HUES6 (cell line): ENCODE results near the gene TRERF1.
A peak's percentile ranks its signal among the peaks of the same experiment; 100 is the strongest.

ENCODE experiments used
- H3K27ac ChIP-seq: 2 replicates; pipeline ENCODE4 v1.7.0; 2013; ENCODE audit warnings: low read depth, mild to moderate bottlenecking, low read length, inconsistent platforms
- H3K27me3 ChIP-seq: 2 replicates; pipeline ENCODE4 v1.6.1; 2013; ENCODE audit warnings: low read length; ENCODE audit not compliant: control insufficient read depth, insufficient read depth
- H3K36me3 ChIP-seq: 2 replicates; pipeline ENCODE4 v1.6.1; 2013; ENCODE audit warnings: low read length; ENCODE audit not compliant: control insufficient read depth, insufficient read depth
- H3K4me1 ChIP-seq: 2 replicates; pipeline ENCODE4 v1.6.1; 2013; ENCODE audit warnings: low read length; ENCODE audit not compliant: control insufficient read depth, insufficient read depth
- H3K4me3 ChIP-seq: 2 replicates; pipeline ENCODE4 v1.5.1; 2013; ENCODE audit warnings: low read depth, low read length
- H3K9ac ChIP-seq: one replicate; pipeline ENCODE4 v1.6.1; 2013; ENCODE audit warnings: mild to moderate bottlenecking, low read length
- H3K9me3 ChIP-seq: 2 replicates; pipeline ENCODE4 v1.6.1; 2013; ENCODE audit warnings: low read depth, low read length; ENCODE audit not compliant: control insufficient read depth, insufficient read depth

Gene TRERF1

GRCh38 chr6:42259841-42260395 is 191.8 kb downstream of the TRERF1 start:
- Histone ChIP-seq H3K4me3 (no peak overlapping the region), H3K27me3 (no peaks in the 10 kb centered on the region)

GRCh38 chr6:42259286-42259685 is 192.4 kb downstream of the TRERF1 start:
- Histone ChIP-seq H3K9me3 (no peaks in the 10 kb centered on the region), H3K36me3 (peaks cover 25% of the 10 kb centered on the region), H3K4me3 (no peak overlapping the region), H3K9ac (no peak overlapping the region), H3K27ac (no peak overlapping the region), H3K4me1 (peaks cover 44% of the 10 kb centered on the region), H3K27me3 (no peaks in the 10 kb centered on the region)

More at GRCh38 chr6:42259841-42260395, 191.8 kb downstream of the TRERF1 start:
- H3K27ac ChIP-seq, result no peak overlapping the region
- no peaks in the 10 kb centered on the region for H3K9me3 ChIP-seq
- H3K36me3 ChIP-seq, result peaks cover 19% of the 10 kb centered on the region
- H3K4me1 ChIP-seq, result peaks cover 44% of the 10 kb centered on the region
- H3K9ac ChIP-seq, result no peak overlapping the region

- H3K27ac ChIP-seq, result peak overlapping the region; percentile 44; the same call in 1 of the 2 replicates
- peaks cover 32% of the 10 kb centered on the region for H3K4me1 ChIP-seq
- no peak overlapping the region for H3K4me3 ChIP-seq
- peak overlapping the region; percentile 4 for H3K9ac ChIP-seq
- no peaks in the 10 kb centered on the region for H3K9me3 ChIP-seq
- H3K27me3 ChIP-seq, result no peaks in the 10 kb centered on the region
- H3K36me3 ChIP-seq, result peaks cover 37% of the 10 kb centered on the region
Observed at GRCh38 chr6:42257614-42258013, 194.1 kb downstream of the TRERF1 start.

- Histone ChIP-seq H3K27ac (peak overlapping the region; percentile 44; the same call in 1 of the 2 replicates), H3K36me3 (peaks cover 43% of the 10 kb centered on the region)
Observed at GRCh38 chr6:42257063-42257462, 194.7 kb downstream of the TRERF1 start.

GRCh38 chr6:42255050-42255449 is 196.7 kb downstream of the TRERF1 start:
- no peak overlapping the region for H3K27ac ChIP-seq
- no peak overlapping the region for H3K4me3 ChIP-seq
- H3K9me3 ChIP-seq, result no peaks in the 10 kb centered on the region
- H3K36me3 ChIP-seq, result peaks cover 51% of the 10 kb centered on the region
- no peaks in the 10 kb centered on the region for H3K27me3 ChIP-seq
- peaks cover 23% of the 10 kb centered on the region for H3K4me1 ChIP-seq
- no peak overlapping the region for H3K9ac ChIP-seq

More at GRCh38 chr6:42257063-42257462, 194.7 kb downstream of the TRERF1 start:
- H3K27me3 ChIP-seq, result no peaks in the 10 kb centered on the region
- H3K9me3 ChIP-seq, result no peaks in the 10 kb centered on the region
- H3K4me1 ChIP-seq, result peaks cover 32% of the 10 kb centered on the region
- no peak overlapping the region for H3K9ac ChIP-seq
- H3K4me3 ChIP-seq, result no peak overlapping the region

GRCh38 chr6:42254505-42254904 is 197.2 kb downstream of the TRERF1 start:
- H3K27ac ChIP-seq, result no peak overlapping the region

GRCh38 chr6:42251911-42252637 is 199.7 kb downstream of the TRERF1 start:
- Histone ChIP-seq H3K36me3 (peaks cover 68% of the 10 kb centered on the region), H3K9ac (no peak overlapping the region), H3K27ac (no peak overlapping the region), H3K9me3 (no peaks in the 10 kb centered on the region), H3K27me3 (no peaks in the 10 kb centered on the region), H3K4me1 (peaks cover 6% of the 10 kb centered on the region), H3K4me3 (no peak overlapping the region)

More at GRCh38 chr6:42254505-42254904, 197.2 kb downstream of the TRERF1 start:
- H3K9ac ChIP-seq, result no peak overlapping the region
- H3K36me3 ChIP-seq, result peaks cover 57% of the 10 kb centered on the region
- no peaks in the 10 kb centered on the region for H3K9me3 ChIP-seq
- no peaks in the 10 kb centered on the region for H3K27me3 ChIP-seq
- no peak overlapping the region for H3K4me3 ChIP-seq
- peaks cover 20% of the 10 kb centered on the region for H3K4me1 ChIP-seq

- Histone ChIP-seq H3K4me3 (no peak overlapping the region), H3K9ac (no peak overlapping the region), H3K27ac (no peak overlapping the region), H3K4me1 (peaks cover under 1% of the 10 kb centered on the region; the same call in 1 of the 2 replicates), H3K36me3 (peaks cover 67% of the 10 kb centered on the region), H3K27me3 (no peaks in the 10 kb centered on the region), H3K9me3 (no peaks in the 10 kb centered on the region)
Observed at GRCh38 chr6:42251500-42251899, 200.2 kb downstream of the TRERF1 start.

- Histone ChIP-seq H3K4me3 (no peak overlapping the region), H3K27me3 (no peaks in the 10 kb centered on the region), H3K9ac (no peak overlapping the region), H3K36me3 (peaks cover 58% of the 10 kb centered on the region), H3K4me1 (no peaks in the 10 kb centered on the region), H3K27ac (no peak overlapping the region), H3K9me3 (no peaks in the 10 kb centered on the region)
Observed at GRCh38 chr6:42250274-42250931, 201.3 kb downstream of the TRERF1 start.

GRCh38 chr6:42249279-42249678 is 202.4 kb downstream of the TRERF1 start:
- H3K36me3 ChIP-seq, result peaks cover 55% of the 10 kb centered on the region
- H3K27me3 ChIP-seq, result no peaks in the 10 kb centered on the region
- no peaks in the 10 kb centered on the region for H3K9me3 ChIP-seq
- H3K9ac ChIP-seq, result no peak overlapping the region
- H3K27ac ChIP-seq, result no peak overlapping the region
- H3K4me1 ChIP-seq, result no peaks in the 10 kb centered on the region
- no peak overlapping the region for H3K4me3 ChIP-seq

- Histone ChIP-seq H3K27ac (no peak overlapping the region), H3K9ac (no peak overlapping the region), H3K9me3 (no peaks in the 10 kb centered on the region), H3K27me3 (no peaks in the 10 kb centered on the region), H3K36me3 (peaks cover 23% of the 10 kb centered on the region), H3K4me3 (no peak overlapping the region), H3K4me1 (peaks cover 37% of the 10 kb centered on the region)
Observed at GRCh38 chr6:42243046-42243445, 208.7 kb downstream of the TRERF1 start.
